MM.1S (cell line): Measurements from ENCODE around the gene UTP11.

Experiments
- DNase-seq: peaks from one replicate; pipeline ENCODE4 v3.0.0-alpha.2; 2015
- H2AFZ ChIP-seq: fragments of 300-600 bp; sonication (generic); 2 replicates; pipeline ENCODE4 v1.6.0; 2016; ENCODE audit warnings: antibody characterized with exemption, low read length
- H3F3A ChIP-seq: fragments of 300-600 bp; sonication (generic); 2 replicates; pipeline ENCODE4 v1.6.1; 2016; ENCODE audit warnings: mild to moderate bottlenecking, antibody characterized with exemption, low read length, moderate library complexity, mixed read lengths; ENCODE audit not compliant: insufficient read depth
- H3K27ac ChIP-seq: fragments of 300-600 bp; sonication (generic); 2 replicates; pipeline ENCODE4 v1.5.1; 2016; ENCODE audit warnings: mild to moderate bottlenecking, low read length
- H3K27me3 ChIP-seq: fragments of 300-600 bp; sonication (generic); replicated peaks from 2 replicates; pipeline ENCODE4 v1.6.0; 2016; ENCODE audit warnings: low read length; ENCODE audit not compliant: insufficient read depth
- H3K36me3 ChIP-seq: fragments of 300-600 bp; sonication (generic); replicated peaks from 2 replicates; pipeline ENCODE4 v1.6.1; 2016; ENCODE audit warnings: mild to moderate bottlenecking, low read length, mixed read lengths; ENCODE audit not compliant: insufficient read depth
- H3K4me1 ChIP-seq: fragments of 300-600 bp; sonication (generic); 2 replicates; pipeline ENCODE4 v1.6.1; 2016; ENCODE audit warnings: low read length, mixed read lengths
- H3K4me2 ChIP-seq: fragments of 300-600 bp; sonication (generic); 2 replicates; pipeline ENCODE4 v1.6.0; 2016; ENCODE audit warnings: low read depth, low read length
- H3K4me3 ChIP-seq: fragments of 300-600 bp; sonication (generic); 2 replicates; pipeline ENCODE4 v1.5.1; 2016; ENCODE audit warnings: low read length, mixed read lengths
- H3K79me2 ChIP-seq: fragments of 300-600 bp; sonication (generic); 2 replicates; pipeline ENCODE4 v1.6.1; 2016; ENCODE audit warnings: mixed run types, low read length, mixed read lengths
- H3K9ac ChIP-seq: fragments of 300-600 bp; sonication (generic); 2 replicates; pipeline ENCODE4 v1.6.1; 2016; ENCODE audit warnings: low read length, mixed read lengths
- H3K9me2 ChIP-seq: fragments of 300-600 bp; sonication (generic); replicated peaks from 2 replicates; pipeline ENCODE4 v1.6.1; 2016; ENCODE audit warnings: mild to moderate bottlenecking, low read length, mixed read lengths; ENCODE audit not compliant: insufficient read depth
- H3K9me3 ChIP-seq: fragments of 300-600 bp; sonication (generic); replicated peaks from 2 replicates; pipeline ENCODE4 v1.6.1; 2016; ENCODE audit warnings: mild to moderate bottlenecking, low read length, mixed read lengths; ENCODE audit not compliant: insufficient read depth
- H4K20me1 ChIP-seq: fragments of 300-600 bp; sonication (generic); 2 replicates; pipeline ENCODE4 v1.6.1; 2016; ENCODE audit warnings: mild to moderate bottlenecking, low read length, moderate library complexity, mixed read lengths; ENCODE audit not compliant: insufficient read depth
- CTCF ChIP-seq: fragments of 300-600 bp; sonication (generic); IDR thresholded peaks from 2 replicates; pipeline ENCODE4 v1.5.1; 2016; ENCODE audit warnings: antibody characterized with exemption, low read length, mixed read lengths
- EZH2 ChIP-seq: fragments of 300-600 bp; sonication (generic); optimal IDR thresholded peaks from 2 replicates; pipeline ENCODE3; 2017; ENCODE audit warnings: low read depth, mild to moderate bottlenecking, antibody characterized with exemption, low read length, mixed read lengths
- EZH2phosphoT487 ChIP-seq: fragments of 300-600 bp; sonication (generic); IDR thresholded peaks from 2 replicates; pipeline ENCODE4 v1.6.1; 2018; ENCODE audit warnings: antibody characterized with exemption, low read length

The UTP11 gene

GRCh38 chr1:38052750-38053415, 40.3 kb downstream of the UTP11 start:
- TF ChIP-seq CTCF (no peak), EZH2 (no peak), EZH2phosphoT487 (no peak)
- H3K27ac ChIP-seq = no peak overlapping the region
- H3K4me1 ChIP-seq = no peaks in the 10 kb centered on the region
- no peaks in the 10 kb centered on the region for H3F3A ChIP-seq
- no peak overlapping the region for H3K4me3 ChIP-seq
- DNase-seq = no peak
- no peaks in the 10 kb centered on the region for H3K79me2 ChIP-seq
- no peaks in the 10 kb centered on the region for H3K36me3 ChIP-seq
- no peak overlapping the region for H3K9ac ChIP-seq
- H3K9me3 ChIP-seq = no peaks in the 10 kb centered on the region
- H2AFZ ChIP-seq = no peak overlapping the region
- no peaks in the 10 kb centered on the region; the same call in 1 of the 2 replicates for H3K27me3 ChIP-seq
- no peak overlapping the region for H3K4me2 ChIP-seq
- no peaks in the 10 kb centered on the region for H3K9me2 ChIP-seq
- no peaks in the 10 kb centered on the region for H4K20me1 ChIP-seq

- Histone ChIP-seq H3F3A (no peaks in the 10 kb centered on the region), H3K4me3 (no peak overlapping the region), H3K4me2 (no peak overlapping the region), H3K79me2 (no peaks in the 10 kb centered on the region), H3K4me1 (no peaks in the 10 kb centered on the region), H3K36me3 (no peaks in the 10 kb centered on the region), H3K9ac (no peak overlapping the region), H2AFZ (no peak overlapping the region), H3K9me2 (no peaks in the 10 kb centered on the region), H3K27ac (no peak overlapping the region), H3K27me3 (no peaks in the 10 kb centered on the region), H4K20me1 (no peaks in the 10 kb centered on the region), H3K9me3 (no peaks in the 10 kb centered on the region)
- TF ChIP-seq CTCF (no peak), EZH2 (no peak), EZH2phosphoT487 (no peak)
- DNase-seq = no peak
These were observed 41.0 kb downstream of the UTP11 start for GRCh38 chr1:38053416-38054091.

GRCh38 chr1:38055398-38055797, 42.9 kb downstream of the UTP11 start:
- Histone ChIP-seq H4K20me1 (no peaks in the 10 kb centered on the region), H3K4me2 (no peak overlapping the region), H3K4me3 (no peak overlapping the region), H3K9ac (no peak overlapping the region), H3K9me2 (no peaks in the 10 kb centered on the region), H3K4me1 (no peaks in the 10 kb centered on the region), H3K27me3 (no peaks in the 10 kb centered on the region), H3F3A (no peaks in the 10 kb centered on the region), H3K9me3 (no peaks in the 10 kb centered on the region), H2AFZ (no peak overlapping the region), H3K79me2 (no peaks in the 10 kb centered on the region), H3K27ac (no peak overlapping the region), H3K36me3 (no peaks in the 10 kb centered on the region)
- TF ChIP-seq EZH2phosphoT487 (no peak), CTCF (no peak), EZH2 (no peak)
- DNase-seq = no peak
